ENCODE data around the gene FOXI2. TPM values are rescaled to one million over a fixed set of nuclear protein-coding genes. Genes with fewer than 3 reads are reported as not detected.

Gene FOXI2
- total RNA-seq, 1 donor from 2014 or later = not detected

DNA sequence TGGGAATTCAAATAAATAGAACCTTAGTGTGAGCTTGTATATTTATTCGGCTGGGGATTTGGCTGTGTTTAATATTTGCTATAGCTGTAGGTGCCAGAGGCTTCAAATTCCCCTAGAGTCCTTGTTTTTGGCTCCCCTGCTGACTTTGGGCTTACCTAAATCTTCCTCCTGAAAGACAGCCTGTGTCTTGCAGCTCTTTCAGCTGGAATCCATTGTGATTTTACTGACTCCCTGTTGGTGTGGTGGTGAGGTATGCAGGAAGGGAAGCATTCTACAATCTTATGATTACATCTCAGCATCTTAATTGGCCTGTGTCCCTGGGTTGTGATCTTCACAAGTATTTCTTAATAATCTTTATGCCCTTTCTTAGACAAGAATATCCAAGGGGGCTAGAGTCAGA, 25.9 kb downstream of the FOXI2 start:
- Histone ChIP-seq H3K36me3 (no peaks in the 10 kb centered on the region), H3K4me1 (no peaks in the 10 kb centered on the region), H3K27me3 (no peaks in the 10 kb centered on the region), H3K9me3 (no peaks in the 10 kb centered on the region), H3K27ac (no peak overlapping the region), H3K4me3 (no peak overlapping the region)
- TF ChIP-seq, protein P1, sequence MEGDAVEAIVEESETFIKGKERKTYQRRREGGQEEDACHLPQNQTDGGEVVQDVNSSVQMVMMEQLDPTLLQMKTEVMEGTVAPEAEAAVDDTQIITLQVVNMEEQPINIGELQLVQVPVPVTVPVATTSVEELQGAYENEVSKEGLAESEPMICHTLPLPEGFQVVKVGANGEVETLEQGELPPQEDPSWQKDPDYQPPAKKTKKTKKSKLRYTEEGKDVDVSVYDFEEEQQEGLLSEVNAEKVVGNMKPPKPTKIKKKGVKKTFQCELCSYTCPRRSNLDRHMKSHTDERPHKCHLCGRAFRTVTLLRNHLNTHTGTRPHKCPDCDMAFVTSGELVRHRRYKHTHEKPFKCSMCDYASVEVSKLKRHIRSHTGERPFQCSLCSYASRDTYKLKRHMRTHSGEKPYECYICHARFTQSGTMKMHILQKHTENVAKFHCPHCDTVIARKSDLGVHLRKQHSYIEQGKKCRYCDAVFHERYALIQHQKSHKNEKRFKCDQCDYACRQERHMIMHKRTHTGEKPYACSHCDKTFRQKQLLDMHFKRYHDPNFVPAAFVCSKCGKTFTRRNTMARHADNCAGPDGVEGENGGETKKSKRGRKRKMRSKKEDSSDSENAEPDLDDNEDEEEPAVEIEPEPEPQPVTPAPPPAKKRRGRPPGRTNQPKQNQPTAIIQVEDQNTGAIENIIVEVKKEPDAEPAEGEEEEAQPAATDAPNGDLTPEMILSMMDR (IDR thresholded peaks at IDR 0.05) = no peak
- DNase-seq (no peak), ATAC-seq (no peak)
- intact Hi-C loops (cut with DNase I) = no loop called here

DNA sequence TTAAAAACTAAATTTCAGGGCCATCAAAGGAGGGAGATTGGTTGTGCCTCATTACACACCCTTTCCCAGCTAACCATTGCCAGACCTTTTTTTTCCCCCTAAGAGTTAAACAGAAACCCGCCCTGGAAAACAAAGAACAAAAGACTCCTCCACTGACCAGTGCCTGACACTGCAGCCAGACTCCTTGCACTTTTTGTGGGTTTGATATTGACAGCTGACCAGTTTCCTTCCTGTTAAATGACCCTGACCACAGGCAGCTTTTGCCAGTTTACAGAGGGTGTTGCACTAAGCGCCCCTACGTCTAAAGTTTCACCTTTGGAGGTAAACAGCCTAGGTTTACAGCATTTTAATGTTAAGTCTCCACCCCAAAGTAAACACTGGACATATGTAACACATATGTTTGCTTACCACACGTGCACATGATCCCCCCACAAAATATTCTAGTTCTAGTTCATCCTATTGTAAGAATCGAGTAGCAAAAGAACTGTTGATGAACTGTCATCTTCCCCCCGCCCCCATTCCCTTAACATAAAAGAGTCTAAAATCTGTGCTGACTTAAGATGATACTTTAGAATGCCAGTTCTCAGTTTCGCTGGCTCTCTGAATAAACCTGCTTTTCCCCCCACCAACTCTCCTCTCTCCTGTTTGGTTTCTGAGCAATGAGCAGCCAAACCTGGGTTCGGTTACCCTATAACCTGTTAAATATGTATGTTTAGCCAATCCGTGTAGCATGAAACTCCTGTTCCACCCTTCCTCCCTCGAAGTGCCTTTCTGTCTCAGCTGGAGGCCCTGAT, 38.0 kb downstream of the FOXI2 start:
- Histone ChIP-seq H3K27me3 (no peaks in the 10 kb centered on the region), H3K36me3 (no peaks in the 10 kb centered on the region), H3K4me3 (no peak overlapping the region), H3K4me1 (no peaks in the 10 kb centered on the region), H3K9me3 (no peaks in the 10 kb centered on the region), H3K27ac (no peak overlapping the region)
- ATAC-seq (no peak), DNase-seq (no peak)
- intact Hi-C loops (cut with DNase I) = no loop called here
- TF ChIP-seq, protein P1 (IDR thresholded peaks at IDR 0.05) = no peak

GRCh38 chr10:127776816-127777215, 39.8 kb downstream of the FOXI2 start:
- no peaks in the 10 kb centered on the region for H3K9me3 ChIP-seq
- intact Hi-C loops (cut with DNase I) = no loop called here
- DNase-seq (no peak), ATAC-seq (no peak)
- no peak overlapping the region for H3K4me3 ChIP-seq
- H3K4me1 ChIP-seq = no peaks in the 10 kb centered on the region
- TF ChIP-seq, protein P1 (IDR thresholded peaks at IDR 0.05) = no peak
- H3K27ac ChIP-seq = no peak overlapping the region
- no peaks in the 10 kb centered on the region for H3K36me3 ChIP-seq
- H3K27me3 ChIP-seq = no peaks in the 10 kb centered on the region

GRCh38 chr10:127781412-127781811, 44.4 kb downstream of the FOXI2 start:
- Histone ChIP-seq H3K4me3 (no peak overlapping the region), H3K4me1 (no peaks in the 10 kb centered on the region), H3K27ac (no peak overlapping the region), H3K36me3 (no peaks in the 10 kb centered on the region), H3K9me3 (no peaks in the 10 kb centered on the region), H3K27me3 (no peaks in the 10 kb centered on the region)
- intact Hi-C loops (cut with DNase I) = no loop called here
- TF ChIP-seq, protein P1 (IDR thresholded peaks at IDR 0.05) = no peak
- ATAC-seq (no peak), DNase-seq (no peak)

- Histone ChIP-seq H3K9me3 (no peaks in the 10 kb centered on the region), H3K4me1 (no peaks in the 10 kb centered on the region), H3K36me3 (no peaks in the 10 kb centered on the region), H3K4me3 (no peak overlapping the region), H3K27me3 (no peaks in the 10 kb centered on the region), H3K27ac (no peak overlapping the region)
- TF ChIP-seq, protein P1 (IDR thresholded peaks at IDR 0.05) = no peak
- DNase-seq (no peak), ATAC-seq (no peak)
- intact Hi-C loops (cut with DNase I) = no loop called here
Observed at GRCh38 chr10:127787873-127788272, 50.9 kb downstream of the FOXI2 start.
